ENCODE measurements around the gene DARS1.
"Not testable (repeated sequence)": the region's sequence is repeated elsewhere in the genome, so short reads cannot be mapped to it uniquely, and the experiment has no call there.

DARS1 gene

GRCh38 chr2:135890835-135891234 is 94.6 kb downstream of the DARS1 start:
- in situ Hi-C loops (cut with MboI; ENCODE audit: low sequenced_read_pairs) = no loop called here

DNA sequence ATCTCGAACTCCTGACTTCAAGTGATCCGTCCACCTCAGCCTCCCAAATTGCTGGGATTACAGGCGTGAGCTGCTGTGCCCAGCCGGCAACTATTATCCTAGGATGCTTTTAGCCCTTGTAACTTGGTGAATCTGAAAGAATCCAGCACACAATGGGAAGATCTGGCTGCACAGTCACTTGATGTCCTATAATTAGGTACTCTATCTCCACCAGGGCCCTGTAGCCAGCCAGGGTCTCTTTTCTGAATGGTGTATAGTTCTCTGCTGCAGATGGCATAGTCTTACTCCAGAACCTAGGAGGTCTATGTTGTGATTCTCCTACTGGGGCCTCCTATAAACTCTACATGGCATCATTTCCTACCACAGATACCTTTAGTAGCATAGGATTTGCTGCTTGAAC is 95.3 kb downstream of the DARS1 start:
- in situ Hi-C loops (cut with MboI; ENCODE audit: low sequenced_read_pairs) = no loop called here

- in situ Hi-C loops (cut with MboI; ENCODE audit: low sequenced_read_pairs) = not testable (repeated sequence)
Measured at GRCh38 chr2:135888587-135888986, 96.8 kb downstream of the DARS1 start.

GRCh38 chr2:135885709-135886108 is 99.7 kb downstream of the DARS1 start:
- in situ Hi-C loops (cut with MboI; ENCODE audit: low sequenced_read_pairs) = no loop called here

DNA sequence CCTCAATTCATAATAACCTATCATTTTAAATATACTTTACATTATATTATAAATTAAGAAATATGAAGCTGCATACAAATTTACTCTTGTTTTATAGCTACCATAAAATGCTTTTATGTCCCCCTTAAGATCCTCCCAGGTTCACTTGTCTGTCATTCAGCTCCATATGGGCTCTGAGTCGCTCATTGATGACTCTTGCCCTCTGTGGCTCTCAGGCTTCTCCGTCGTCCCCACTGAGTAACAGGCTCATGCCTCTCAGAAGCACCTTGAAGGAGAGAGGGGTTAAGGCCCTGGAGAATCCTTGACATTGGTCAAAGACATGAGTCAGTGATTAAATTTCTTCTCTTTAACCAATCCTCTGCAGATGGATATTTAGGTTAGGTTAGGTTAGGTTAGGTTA is 103.0 kb downstream of the DARS1 start:
- in situ Hi-C loops (cut with MboI; ENCODE audit: low sequenced_read_pairs) = no loop called here

- in situ Hi-C loops (cut with MboI; ENCODE audit: low sequenced_read_pairs) = not testable (repeated sequence)
Measured at GRCh38 chr2:135876770-135877169, 108.7 kb downstream of the DARS1 start.

DNA sequence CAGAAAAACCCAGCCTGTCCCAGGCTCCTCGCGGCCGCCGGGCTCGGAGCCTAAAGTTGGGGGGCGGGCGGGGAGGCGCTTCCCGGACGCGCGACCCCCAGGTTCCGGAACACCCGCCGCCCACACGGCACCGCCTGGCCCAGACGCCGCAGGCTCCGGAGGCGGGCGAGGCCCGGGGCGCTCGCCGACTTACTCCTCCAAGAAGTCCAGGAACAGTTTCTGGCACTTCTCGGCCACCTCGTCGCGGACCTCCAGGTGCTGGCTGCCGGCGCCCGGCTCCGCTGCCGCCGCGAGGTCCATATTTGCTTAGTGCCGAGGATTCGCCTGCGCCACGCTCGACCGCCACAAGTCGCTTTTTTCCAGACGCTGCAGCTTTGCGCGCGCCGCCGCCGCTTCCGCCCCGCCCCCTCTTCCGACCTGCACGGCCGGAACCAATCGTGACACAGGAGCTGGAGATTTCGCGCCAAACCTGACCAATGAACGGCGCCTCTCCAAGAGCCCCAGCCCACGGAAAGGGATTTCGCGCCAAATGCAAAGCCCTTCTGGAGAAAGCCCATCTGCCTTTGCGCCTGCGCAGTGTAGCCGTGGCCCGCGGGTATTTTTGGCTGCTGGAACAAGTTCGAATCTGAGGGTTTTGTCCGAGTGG is 109.2 kb downstream of the DARS1 start, which contains the start of gene MCM6:
Gene MCM6 (minus strand): TSS at position 378 of the 646 bp plus-strand sequence. CDS start 78 bp downstream, at position 300.
- in situ Hi-C loops (cut with MboI; ENCODE audit: low sequenced_read_pairs) = no loop called here

GRCh38 chr2:135875491-135876065 is 109.8 kb downstream of the DARS1 start:
- in situ Hi-C loops (cut with MboI; ENCODE audit: low sequenced_read_pairs) = no loop called here

DNA sequence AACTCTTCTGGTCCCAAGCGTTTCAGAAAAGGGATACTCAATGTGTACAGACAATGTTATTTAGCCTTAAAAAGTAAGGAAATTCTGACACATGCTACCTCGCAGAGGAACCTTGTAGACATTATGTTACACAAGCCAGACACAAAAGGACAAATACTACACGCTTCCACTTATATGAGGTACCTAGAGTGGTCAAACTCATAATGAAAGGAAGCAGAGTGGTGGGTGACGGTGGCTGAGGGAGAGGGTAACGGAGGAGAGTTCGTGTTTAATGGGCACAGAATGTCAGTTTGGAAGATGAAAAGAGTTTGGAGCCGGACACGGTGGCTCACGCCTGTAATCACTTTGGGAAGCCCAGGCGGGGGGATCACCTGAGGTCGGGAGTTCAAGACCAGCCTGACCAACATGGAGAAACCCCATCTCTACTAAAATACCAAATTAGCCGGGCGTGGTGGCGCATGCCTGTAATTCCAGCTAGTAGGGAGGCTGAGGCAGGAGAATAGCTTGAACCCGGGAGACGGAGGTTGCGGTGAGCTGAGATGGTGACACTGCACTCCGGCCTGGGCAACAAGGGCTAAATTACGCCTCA is 110.6 kb downstream of the DARS1 start:
- in situ Hi-C loops (cut with MboI; ENCODE audit: low sequenced_read_pairs) = no loop called here

DNA sequence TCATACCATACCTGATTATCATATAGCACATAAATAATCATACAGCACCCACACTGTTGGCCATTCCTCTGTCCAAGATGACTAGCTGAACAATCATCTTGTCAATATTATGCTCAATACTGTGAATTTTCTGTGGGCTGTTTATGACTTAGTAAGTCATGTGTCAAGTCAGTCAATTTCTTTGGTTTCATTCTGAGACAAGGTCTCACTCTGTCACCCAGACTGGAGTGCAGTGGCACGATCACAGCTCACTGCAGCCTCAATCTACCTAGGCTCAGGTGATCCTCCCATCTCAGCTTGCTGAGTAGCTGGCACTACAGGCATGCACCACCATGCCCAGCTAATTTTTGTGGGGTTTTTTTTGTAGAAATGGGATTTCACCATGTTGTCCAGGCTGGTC is 114.9 kb downstream of the DARS1 start:
- in situ Hi-C loops (cut with MboI; ENCODE audit: low sequenced_read_pairs) = no loop called here

GRCh38 chr2:135863233-135863632 is 122.2 kb downstream of the DARS1 start:
- in situ Hi-C loops (cut with MboI; ENCODE audit: low sequenced_read_pairs) = no loop called here

GRCh38 chr2:135862718-135863117 is 122.7 kb downstream of the DARS1 start:
- in situ Hi-C loops (cut with MboI; ENCODE audit: low sequenced_read_pairs) = no loop called here

Data from HL-60/S4 treated with retinoic acid at 250 ng/mL for 4 days and 3 days (cell line).